Measurements from ENCODE around the gene PRPS1L1.

GRCh38 chr7:17990761-17991160 is 36.9 kb downstream of the PRPS1L1 start:
- TF ChIP-seq TCF4 (CRISPR knock-in tag; IDR thresholded peaks at IDR 0.05; ENCODE audit: borderline replicate concordance): no peak
- no peak for TF ChIP-seq CSRNP3 (CRISPR knock-in tag; IDR thresholded peaks at IDR 0.05)
- no peak for TF ChIP-seq CSDC2 (CRISPR knock-in tag; IDR thresholded peaks at IDR 0.05)
- no peak for TF ChIP-seq BACH2 (CRISPR knock-in tag; IDR thresholded peaks at IDR 0.05; ENCODE audit: borderline replicate concordance)
- no peak for TF ChIP-seq ZFP3 (CRISPR knock-in tag; IDR thresholded peaks at IDR 0.05)
